Gastroesophageal sphincter (tissue), 3 donors: Measurements from ENCODE around the gene FHIT.

Source experiments
- CTCF ChIP-seq, 4 experiments: fragments of 200-600 bp in 2 of 4; fragments of 450-650 bp in 2 of 4; sonication (generic) in 1 of 4; IDR thresholded peaks; one replicate each; pipeline ENCODE4 v1.5.1; 2017 to 2019; ENCODE audit warnings: antibody characterized with exemption in 4 of 4, mild to moderate bottlenecking in 2 of 4, moderate library complexity in 2 of 4
- EP300 ChIP-seq: sonication (generic); formaldehyde crosslinking; IDR thresholded peaks from one replicate; pipeline ENCODE4 v1.6.1; 2017; ENCODE audit warnings: antibody characterized with exemption, mild to moderate bottlenecking
- POLR2A ChIP-seq, 2 donors: fragments of 450-650 bp; IDR thresholded peaks; one replicate each; pipeline ENCODE4 v1.6.1; 2017; ENCODE audit warnings: antibody characterized with exemption in 2 of 2, mild to moderate bottlenecking in 2 of 2, moderate library complexity in 1 of 2
- POLR2AphosphoS5 ChIP-seq: sonication (generic); formaldehyde crosslinking; IDR thresholded peaks from one replicate; pipeline ENCODE4 v1.6.1; 2017; ENCODE audit warnings: antibody characterized with exemption

GRCh38 chr3:60912876-60913275 lies 338.4 kb downstream of the FHIT start:
- no peak for TF ChIP-seq POLR2A (IDR thresholded peaks at IDR 0.05)
- no peak for TF ChIP-seq CTCF (IDR thresholded peaks at IDR 0.05)
- TF ChIP-seq POLR2AphosphoS5: no peak
- TF ChIP-seq EP300: no peak
